Liver (tissue), 9 donors: Measurements from ENCODE around the gene ADARB1. TPM values are rescaled to one million over a fixed set of nuclear protein-coding genes. Genes with fewer than 3 reads are reported as not detected.

Source experiments
- DNase-seq: peaks from one replicate; pipeline ENCODE4 v3.0.0-alpha.2; 2017; ENCODE audit warnings: low spot score
- H3K27ac ChIP-seq, 2 donors: one replicate each; pipeline ENCODE4 v1.7.0; 2013; ENCODE audit warnings: inconsistent platforms in 2 of 2, low read length in 2 of 2, control low read depth in 1 of 2, low read depth in 1 of 2, mild to moderate bottlenecking in 1 of 2
- H3K27me3 ChIP-seq, 4 donors: one replicate each; pipeline versions ENCODE4 v1.6.1 to v1.7.0; 2013; ENCODE audit warnings: low read length in 3 of 4, inconsistent platforms in 1 of 4, mild to moderate bottlenecking in 1 of 4, moderate library complexity in 1 of 4; ENCODE audit not compliant: control insufficient read depth in 4 of 4, insufficient read depth in 4 of 4
- H3K36me3 ChIP-seq, 4 donors: one replicate each; pipeline versions ENCODE4 v1.6.1 to v1.7.0; 2013; ENCODE audit warnings: low read length in 3 of 4, mild to moderate bottlenecking in 3 of 4, low read depth in 1 of 4, moderate library complexity in 1 of 4; ENCODE audit not compliant: control insufficient read depth in 4 of 4, insufficient read depth in 3 of 4
- H3K4me1 ChIP-seq, 4 donors: one replicate each; pipeline versions ENCODE4 v1.6.1 to v1.7.0; 2013; ENCODE audit warnings: low read length in 3 of 4, mild to moderate bottlenecking in 3 of 4, moderate library complexity in 1 of 4; ENCODE audit not compliant: control insufficient read depth in 4 of 4, insufficient read depth in 4 of 4
- H3K4me3 ChIP-seq, 3 donors: one replicate each; pipeline versions ENCODE4 v1.6.1 to v1.7.0; 2013; ENCODE audit warnings: low read length in 3 of 3, control low read depth in 1 of 3, low read depth in 1 of 3, mild to moderate bottlenecking in 1 of 3
- H3K9ac ChIP-seq, 2 donors: one replicate each; pipeline ENCODE4 v1.7.0; 2013; ENCODE audit warnings: low read length in 2 of 2, mild to moderate bottlenecking in 2 of 2, moderate library complexity in 2 of 2, control low read depth in 1 of 2, low read depth in 1 of 2
- H3K9me3 ChIP-seq, 4 donors: one replicate each; pipeline versions ENCODE4 v1.6.1 to v1.7.0; 2013; ENCODE audit warnings: low read length in 3 of 4; ENCODE audit not compliant: control insufficient read depth in 4 of 4
- ATF3 ChIP-seq: IDR thresholded peaks from 2 replicates; pipeline ENCODE4 v1.6.1; 2016; ENCODE audit warnings: antibody characterized with exemption
- CTCF ChIP-seq: fragments of 150-350 bp; IDR thresholded peaks from 2 replicates; pipeline ENCODE4 v1.5.1; 2017; ENCODE audit warnings: improper control_type of control experiment, low read depth, low read length; ENCODE audit not compliant: missing input control
- EGR1 ChIP-seq, 2 donors: IDR thresholded peaks; 2 replicates each; pipeline ENCODE4 v1.6.1; 2016 to 2018; ENCODE audit warnings: antibody characterized with exemption in 2 of 2, low read depth in 2 of 2
- FOXA1 ChIP-seq: IDR thresholded peaks from 2 replicates; pipeline ENCODE4 v1.6.1; 2016; ENCODE audit warnings: antibody characterized with exemption
- FOXA2 ChIP-seq: IDR thresholded peaks from 2 replicates; pipeline ENCODE4 v1.6.1; 2016; ENCODE audit warnings: antibody characterized with exemption
- GABPA ChIP-seq, 2 donors: IDR thresholded peaks in 1 of 2; conservative IDR thresholded peaks in 1 of 2; 2 replicates each; pipeline ENCODE4 v1.6.1; 2016; ENCODE audit warnings: antibody characterized with exemption in 2 of 2, mild to moderate bottlenecking in 1 of 2, moderate library complexity in 1 of 2
- HNF4A ChIP-seq, 2 donors: conservative IDR thresholded peaks; 2 replicates each; pipeline ENCODE4 v1.6.1; 2016; ENCODE audit warnings: antibody characterized with exemption in 2 of 2, mild to moderate bottlenecking in 2 of 2
- HNF4G ChIP-seq: IDR thresholded peaks from 2 replicates; pipeline ENCODE4 v1.6.1; 2016; ENCODE audit warnings: antibody characterized with exemption
- JUND ChIP-seq, 2 donors: IDR thresholded peaks; 2 replicates each; pipeline ENCODE4 v1.6.1; 2016; ENCODE audit warnings: antibody characterized with exemption in 2 of 2
- MAX ChIP-seq: IDR thresholded peaks from 2 replicates; pipeline ENCODE4 v1.6.1; 2016; ENCODE audit warnings: antibody characterized with exemption
- NR2F2 ChIP-seq: IDR thresholded peaks from 2 replicates; pipeline ENCODE4 v1.6.1; 2016; ENCODE audit warnings: antibody characterized with exemption
- RAD21 ChIP-seq, 2 donors: IDR thresholded peaks; 2 replicates each; pipeline ENCODE4 v1.6.1; 2016; ENCODE audit warnings: antibody characterized with exemption in 2 of 2, mild to moderate bottlenecking in 2 of 2
- REST ChIP-seq: IDR thresholded peaks from 2 replicates; pipeline ENCODE4 v1.6.1; 2016; ENCODE audit warnings: antibody characterized with exemption, mild to moderate bottlenecking
- RXRA ChIP-seq, 2 donors: IDR thresholded peaks; 2 replicates each; pipeline ENCODE4 v1.6.1; 2017 to 2018; ENCODE audit warnings: antibody characterized with exemption in 2 of 2, mild to moderate bottlenecking in 1 of 2
- SP1 ChIP-seq: IDR thresholded peaks from 2 replicates; pipeline ENCODE4 v1.6.1; 2018; ENCODE audit warnings: antibody characterized with exemption, mild to moderate bottlenecking
- TAF1 ChIP-seq: conservative IDR thresholded peaks from 2 replicates; pipeline ENCODE4 v1.6.1; 2016; ENCODE audit warnings: antibody characterized with exemption, mild to moderate bottlenecking
- YY1 ChIP-seq: IDR thresholded peaks from 2 replicates; pipeline ENCODE4 v1.6.1; 2016; ENCODE audit warnings: antibody characterized with exemption, mild to moderate bottlenecking
- ZBTB33 ChIP-seq: IDR thresholded peaks from 2 replicates; pipeline ENCODE4 v1.6.1; 2016; ENCODE audit warnings: antibody characterized with exemption
- WGBS: extraction: QIAGEN DNeasy Blood & Tissue Kit; methylation state at CpG from one replicate; pipeline ENCODE4 v1.1.7; 2013; 5-methylcytosine and 5-hydroxymethylcytosine counted together
- polyA plus RNA-seq, 2 donors: library from polyadenylated mRNA; stranded (reverse) in 1 of 2; unstranded in 1 of 2; fragments of 200-250 nt in 1 of 2; fragments of >200 nt in 1 of 2; fragmentation: Nextera tagmentation in 1 of 2; extraction: Ambion mirVana in 1 of 2; gene quantifications; one replicate each; pipeline versions ENCODE4 v1.2.1 to v1.2.3, GENCODE V29; 2013 to 2015
- total RNA-seq, 2 donors: library from RNA; depleted of rRNA; stranded (reverse); fragments of >200 nt; gene quantifications; one replicate each; pipeline ENCODE4 v1.2.3, GENCODE V29; 2014
- donor health status: healthy.
- donor health status: healthy.
- donor health status: healthy.
- donor health status: healthy.
- donor health status: healthy.

Gene ADARB1
- total and polyA plus RNA-seq, 4 donors = 1.6 to 7.8 (median 2.9) TPM

GRCh38 chr21:45055861-45056260 is 18.5 kb upstream of the ADARB1 start:
- no peaks in the 10 kb centered on the region for H3K9me3 ChIP-seq

More at GRCh38 chr21:45055861-45056260, 18.5 kb upstream of the ADARB1 start:
- H3K27me3 ChIP-seq = no peaks in the 10 kb centered on the region
- no peak for TF ChIP-seq YY1
- no peak for TF ChIP-seq ATF3
- no peak for TF ChIP-seq MAX
- no peak for TF ChIP-seq GABPA (IDR thresholded peaks at IDR 0.05 in 1 of 2, conservative IDR thresholded peaks at IDR 0.05 in 1 of 2)
- no peak for TF ChIP-seq REST
- TF ChIP-seq RXRA (IDR thresholded peaks at IDR 0.05) = no peak
- no peak for TF ChIP-seq ZBTB33
- no peak for TF ChIP-seq HNF4A (conservative IDR thresholded peaks at IDR 0.05)
- TF ChIP-seq TAF1 = no peak
- no peak for TF ChIP-seq JUND (IDR thresholded peaks at IDR 0.05)
- no peak for TF ChIP-seq SP1
- TF ChIP-seq HNF4G = no peak
- no peak for TF ChIP-seq FOXA2
- TF ChIP-seq RAD21 (IDR thresholded peaks at IDR 0.05) = no peak
- no peak for TF ChIP-seq FOXA1
- no peak for TF ChIP-seq NR2F2
- TF ChIP-seq CTCF = no peak
- TF ChIP-seq EGR1 (IDR thresholded peaks at IDR 0.05; ENCODE audit: low read depth in 2 of 2) = no peak
- H3K4me3 ChIP-seq = no peak overlapping the region
- whole genome bisulfite sequencing = 82% methylated on average over 16 of the region's 16 CpGs
- H3K4me1 ChIP-seq = no peaks in the 10 kb centered on the region
- no peak for DNase-seq
- H3K36me3 ChIP-seq = no peaks in the 10 kb centered on the region
- no peak overlapping the region for H3K9ac ChIP-seq
- H3K27ac ChIP-seq = no peak overlapping the region
